ENCODE results near the gene CD300LB.

DNA sequence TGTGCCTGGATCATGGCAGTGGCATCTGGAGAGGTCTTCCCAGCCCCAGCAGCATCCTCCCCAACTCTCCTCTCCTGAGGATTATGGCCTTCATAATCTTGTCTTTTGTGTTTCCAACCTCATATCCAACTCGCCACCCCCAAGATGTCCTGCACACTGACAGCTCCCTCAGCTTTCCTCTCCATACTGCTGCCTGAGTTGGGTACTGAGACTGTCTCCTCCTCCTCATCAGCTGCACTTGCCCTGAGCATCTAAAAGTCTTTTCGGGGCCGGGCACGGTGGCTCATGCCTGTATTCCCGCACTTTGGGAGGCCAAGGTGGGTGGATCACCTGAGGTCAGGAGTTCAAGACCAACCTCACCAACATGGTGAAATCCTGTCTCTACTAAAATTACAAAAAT, 2.0 kb downstream of the CD300LB start:
- TF ChIP-seq CTCF (IDR thresholded peaks at IDR 0.05 in 4 of 5, conservative IDR thresholded peaks at IDR 0.05 in 1 of 5) (no peak), POLR2A (IDR thresholded peaks at IDR 0.05) (no peak)
